Sigmoid colon (tissue), 4 donors: ENCODE measurements around the gene MUC7.

Experiments used
- CTCF ChIP-seq, 4 experiments: fragments of 450-650 bp in 3 of 4; fragments of 200-600 bp in 1 of 4; IDR thresholded peaks; one replicate each; pipeline ENCODE4 v1.5.1; 2016 to 2019; ENCODE audit warnings: antibody characterized with exemption in 4 of 4, mild to moderate bottlenecking in 3 of 4, moderate library complexity in 2 of 4
- EP300 ChIP-seq, 4 donors: sonication (generic); formaldehyde crosslinking; IDR thresholded peaks; one replicate each; pipeline ENCODE4 v1.6.1; 2017; ENCODE audit warnings: antibody characterized with exemption in 4 of 4
- POLR2A ChIP-seq, 2 donors: fragments of 450-650 bp; IDR thresholded peaks; one replicate each; pipeline ENCODE4 v1.6.1; 2016; ENCODE audit warnings: antibody characterized with exemption in 2 of 2, mild to moderate bottlenecking in 2 of 2, moderate library complexity in 2 of 2
- POLR2AphosphoS5 ChIP-seq, 4 donors: sonication (generic); formaldehyde crosslinking; IDR thresholded peaks; one replicate each; pipeline ENCODE4 v1.6.1; 2017; ENCODE audit warnings: antibody characterized with exemption in 4 of 4

DNA sequence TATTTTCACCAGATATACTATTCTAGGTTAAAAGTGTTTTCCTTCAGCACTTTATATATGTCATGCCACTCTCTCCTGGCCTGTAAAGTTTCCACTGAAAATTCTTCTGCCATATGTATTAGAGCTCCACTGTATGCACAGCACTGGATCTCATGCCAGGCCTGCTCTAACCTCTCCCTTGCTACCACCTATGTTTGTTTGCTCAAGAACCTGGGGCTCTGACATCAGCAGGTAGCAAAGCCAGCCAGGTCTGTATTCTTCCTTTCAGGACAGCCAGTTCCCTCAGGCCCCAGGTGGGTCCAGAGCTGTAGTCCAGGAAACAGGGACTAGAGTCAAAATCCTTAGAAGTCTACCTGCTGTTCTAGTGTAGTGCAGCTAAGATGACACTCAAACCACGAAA, 19.1 kb upstream of the MUC7 start:
- TF ChIP-seq CTCF (IDR thresholded peaks at IDR 0.05) (no peak), POLR2A (IDR thresholded peaks at IDR 0.05) (no peak), EP300 (IDR thresholded peaks at IDR 0.05) (no peak), POLR2AphosphoS5 (IDR thresholded peaks at IDR 0.05) (no peak)
